ENCODE data around the gene NTRK2.
"Not testable (repeated sequence)": the region's sequence is repeated elsewhere in the genome, so short reads cannot be mapped to it uniquely, and the experiment has no call there.

NTRK2 gene

DNA sequence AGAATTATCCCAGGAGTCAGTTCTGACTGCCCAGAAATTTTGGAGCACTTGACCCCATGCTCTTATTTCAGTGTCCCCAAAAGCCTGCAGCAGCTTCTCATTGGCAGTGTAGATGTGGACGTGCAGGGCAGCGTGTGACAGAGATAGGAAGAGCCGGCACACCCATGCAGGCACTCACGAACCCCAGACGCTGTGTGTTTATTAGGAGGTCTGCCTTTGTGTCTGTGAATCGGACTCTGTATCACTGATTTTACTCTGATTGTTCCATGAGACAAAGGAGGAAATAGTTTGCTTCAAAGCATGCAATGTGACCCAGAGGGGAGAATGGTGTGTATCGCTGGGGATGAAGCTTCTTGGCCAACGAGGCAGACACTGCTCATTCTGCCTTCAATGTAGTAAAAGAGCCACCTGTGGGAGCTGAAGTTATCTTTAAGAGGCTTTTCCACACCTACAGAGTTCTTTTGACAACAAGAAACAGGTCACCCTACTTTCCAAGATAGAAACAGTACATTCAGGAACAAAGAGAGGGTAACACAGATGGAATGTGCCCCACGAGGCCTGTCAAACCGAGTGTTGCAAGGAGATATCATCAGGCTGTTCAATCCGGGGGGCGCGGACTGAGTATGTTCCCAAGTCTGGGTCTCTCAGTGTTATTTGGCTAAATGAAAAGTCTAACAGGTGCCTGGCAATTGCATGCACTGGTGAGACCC is 224.0 kb downstream of the NTRK2 start:
- DNase-seq (ENCODE audit: low spot score), result no peak

DNA sequence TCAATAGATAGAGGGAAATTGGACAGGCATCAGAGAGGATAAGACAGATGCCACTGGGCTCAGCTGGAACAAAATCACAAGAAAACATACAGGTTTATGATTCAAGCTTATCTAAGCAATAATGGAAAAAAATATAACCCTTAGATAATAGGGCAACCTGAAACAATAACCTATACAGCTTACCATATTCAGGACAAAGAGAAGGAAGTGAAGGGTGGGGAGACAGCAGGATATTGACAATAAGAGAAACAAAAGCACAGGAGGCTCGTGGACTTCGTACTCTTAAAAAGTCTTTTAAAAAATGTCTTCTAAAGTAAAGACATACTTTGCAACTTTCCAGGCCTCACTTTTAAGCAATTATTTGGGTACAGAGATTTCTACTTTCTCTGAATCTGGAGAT is 225.3 kb downstream of the NTRK2 start:
- no peak for DNase-seq (ENCODE audit: low spot score)

GRCh38 chr9:84897362-84898094 is 228.0 kb downstream of the NTRK2 start:
- no peak for DNase-seq (ENCODE audit: low spot score)

GRCh38 chr9:84898188-84898587 is 228.7 kb downstream of the NTRK2 start:
- no peak for DNase-seq (ENCODE audit: low spot score)

DNA sequence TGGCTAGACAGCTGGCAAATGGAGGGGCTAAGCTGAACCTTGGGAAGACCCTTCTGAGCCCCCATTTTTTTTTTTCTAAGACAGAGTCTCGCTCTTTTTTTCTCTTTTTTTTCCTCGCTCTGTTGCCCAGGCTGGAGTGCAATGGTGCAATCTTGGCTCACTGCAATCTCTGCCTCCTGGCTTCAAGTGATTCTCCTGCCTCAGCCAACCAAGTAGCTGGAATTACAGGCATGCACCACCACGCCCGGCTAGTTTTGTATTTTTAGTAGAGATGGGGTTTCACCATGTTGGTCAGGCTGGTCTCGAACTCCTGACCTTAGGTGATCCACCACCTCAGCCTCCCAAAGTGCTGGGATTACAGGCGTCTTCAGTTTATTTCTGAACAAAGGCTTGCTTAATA is 229.1 kb downstream of the NTRK2 start:
- not testable (repeated sequence) for DNase-seq (ENCODE audit: low spot score)

DNA sequence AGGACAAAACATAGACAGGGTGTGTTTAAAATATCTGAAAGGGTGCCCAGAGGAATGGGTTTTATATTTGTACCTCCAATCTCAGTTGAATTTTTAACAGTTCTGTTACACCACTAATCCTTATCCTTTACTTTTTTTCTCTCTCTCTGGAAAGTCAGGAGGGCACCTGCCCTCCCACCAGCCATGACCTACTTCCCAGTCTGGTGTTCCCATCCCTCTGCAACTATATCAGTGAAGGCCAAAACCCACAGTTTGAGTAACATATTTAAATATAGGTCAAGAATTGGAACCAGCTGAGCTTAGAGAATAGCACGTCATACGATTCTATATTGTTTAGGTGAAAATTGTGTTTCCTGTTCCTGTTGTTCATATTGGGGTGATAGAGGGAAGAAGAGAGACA is 229.8 kb downstream of the NTRK2 start:
- no peak for DNase-seq (ENCODE audit: low spot score)

- no peak for DNase-seq (ENCODE audit: low spot score)
These were observed 230.9 kb downstream of the NTRK2 start for GRCh38 chr9:84900421-84900820.

GRCh38 chr9:84903963-84904362 is 234.4 kb downstream of the NTRK2 start:
- no peak for DNase-seq (ENCODE audit: low spot score)

DNA sequence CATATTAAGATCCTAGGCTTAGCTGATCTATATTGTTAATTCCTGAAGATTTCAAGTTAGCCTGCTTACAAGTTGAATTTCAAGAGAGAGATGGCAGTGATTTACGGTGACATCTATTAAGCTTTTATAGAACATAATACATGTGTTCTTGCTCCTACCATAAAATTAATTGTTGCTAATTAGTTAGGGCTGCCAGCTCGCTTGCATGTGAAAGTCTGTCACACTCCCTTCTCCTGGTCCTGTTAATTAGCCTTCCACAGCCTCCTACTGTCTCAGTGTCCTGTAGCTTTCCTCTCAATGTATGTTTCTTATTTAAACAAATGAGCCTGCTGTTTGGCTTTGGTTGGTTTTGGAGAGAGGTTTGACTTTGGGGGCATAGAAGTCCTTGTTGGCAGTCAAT is 247.2 kb downstream of the NTRK2 start:
- DNase-seq (ENCODE audit: low spot score), result no peak

- DNase-seq (ENCODE audit: low spot score), result no peak
These were observed 248.0 kb downstream of the NTRK2 start for GRCh38 chr9:84917366-84918070.

- no peak for DNase-seq (ENCODE audit: low spot score)
These were observed 249.9 kb downstream of the NTRK2 start for GRCh38 chr9:84919440-84919839.

DNA sequence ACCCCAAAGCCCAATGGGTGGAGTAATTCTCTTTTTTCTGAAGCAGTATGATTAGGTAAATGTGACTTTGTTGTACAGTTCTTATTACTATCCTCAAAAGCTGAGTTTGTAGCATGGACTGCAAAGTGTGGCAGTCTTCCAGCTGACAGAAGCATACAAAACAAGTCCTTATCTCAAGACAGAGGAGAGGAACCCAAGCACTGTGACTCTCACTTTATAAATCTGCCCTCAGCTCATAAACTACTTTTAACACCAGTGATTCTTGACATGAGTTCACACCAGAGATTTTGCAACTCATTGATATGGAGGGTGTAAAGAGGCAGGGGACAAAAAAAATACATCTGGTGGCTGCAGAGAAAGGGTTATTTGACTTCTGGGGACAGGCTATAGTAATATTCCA is 251.6 kb downstream of the NTRK2 start:
- no peak for DNase-seq (ENCODE audit: low spot score)

GRCh38 chr9:84922051-84922450 is 252.5 kb downstream of the NTRK2 start:
- no peak for DNase-seq (ENCODE audit: low spot score)

- DNase-seq (ENCODE audit: low spot score), result no peak
These were observed 254.7 kb downstream of the NTRK2 start for GRCh38 chr9:84924266-84924665.

- DNase-seq (ENCODE audit: low spot score), result no peak
These were observed 255.8 kb downstream of the NTRK2 start for GRCh38 chr9:84925225-84925872.

DNA sequence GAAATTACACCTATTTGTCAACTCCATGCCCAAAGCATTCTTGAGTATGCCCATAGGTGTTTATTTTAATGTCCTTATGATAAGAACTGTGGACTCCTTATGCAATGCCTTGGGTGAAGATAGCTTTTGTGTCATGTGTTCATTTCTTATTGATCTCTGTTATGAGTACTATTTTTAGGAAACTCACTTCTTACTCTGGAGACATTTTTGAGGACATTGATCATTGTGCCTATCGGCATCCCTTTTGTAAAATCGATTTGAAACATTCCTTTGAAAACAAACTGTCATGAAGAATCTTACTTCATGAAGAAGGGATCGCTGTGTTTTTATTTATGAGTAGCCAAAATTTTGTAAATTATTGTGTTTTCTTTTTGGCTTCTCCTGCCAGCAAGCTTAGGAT is 257.3 kb downstream of the NTRK2 start:
- DNase-seq (ENCODE audit: low spot score), result no peak

DNA sequence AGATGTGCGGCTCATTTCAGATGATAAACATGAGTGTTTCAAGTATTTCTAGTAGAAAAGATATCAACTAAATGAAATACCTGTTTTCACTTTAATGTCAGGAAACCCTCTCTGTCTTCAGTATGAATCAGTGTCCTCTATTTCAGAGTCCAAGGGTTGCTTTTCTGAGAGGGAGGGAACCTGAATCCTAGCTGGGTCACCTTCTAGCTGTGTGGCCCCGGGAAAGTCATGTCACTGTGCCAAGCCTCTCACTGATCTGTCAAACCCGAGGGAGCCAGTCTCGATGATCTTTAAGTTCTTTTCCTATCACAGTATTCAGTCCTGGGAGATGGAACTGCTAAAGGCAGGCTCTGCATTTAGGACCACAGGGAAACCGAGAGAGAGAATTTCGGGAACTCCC is 258.9 kb downstream of the NTRK2 start:
- no peak for DNase-seq (ENCODE audit: low spot score)

GRCh38 chr9:84929068-84929467 is 259.5 kb downstream of the NTRK2 start:
- no peak for DNase-seq (ENCODE audit: low spot score)

DNA sequence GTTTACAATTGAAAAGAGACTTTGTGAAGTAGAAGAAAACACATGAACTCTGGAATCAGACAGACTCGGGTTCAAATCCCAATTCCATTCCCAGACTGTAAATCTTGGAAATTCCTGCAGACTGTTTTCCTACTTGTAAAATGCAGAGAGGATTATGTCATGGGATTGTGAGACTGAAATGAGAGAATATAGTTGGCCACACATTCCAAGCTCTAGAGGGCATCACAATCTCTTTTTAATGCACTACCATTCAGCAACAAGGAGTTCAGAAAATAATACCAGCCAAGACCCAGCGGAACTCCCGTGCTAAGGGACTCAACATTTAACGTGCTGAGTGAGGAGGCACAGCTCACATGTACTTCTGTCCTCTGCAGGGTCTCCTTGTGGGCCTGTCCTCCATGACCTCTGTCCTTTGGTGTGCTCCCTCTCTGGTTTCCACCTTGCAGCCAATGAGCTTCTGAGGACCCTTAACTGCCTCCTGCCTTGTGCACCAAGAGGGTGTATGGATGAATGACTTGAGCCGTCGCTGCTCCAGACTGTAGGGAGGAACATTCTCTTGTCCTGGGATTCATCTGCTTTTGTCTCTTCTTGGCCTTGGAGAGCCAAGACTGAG is 263.5 kb downstream of the NTRK2 start:
- no peak for DNase-seq (ENCODE audit: low spot score)

GRCh38 chr9:84935528-84936117 is 266.1 kb downstream of the NTRK2 start:
- DNase-seq (ENCODE audit: low spot score), result no peak

GRCh38 chr9:84937180-84937579 is 267.7 kb downstream of the NTRK2 start:
- DNase-seq (ENCODE audit: low spot score), result no peak

GRCh38 chr9:84937581-84937980 is 268.1 kb downstream of the NTRK2 start:
- no peak for DNase-seq (ENCODE audit: low spot score)

Measured in D341Med (cell line).